GM18511 (cell line): ENCODE data around the gene TIMD4.
A peak's percentile ranks its signal among the peaks of the same experiment; 100 is the strongest.
"Not testable (repeated sequence)": the region's sequence is repeated elsewhere in the genome, so short reads cannot be mapped to it uniquely, and the experiment has no call there.

ENCODE experiments used
- ATAC-seq: cut with Tn5 transposase; IDR thresholded peaks from one replicate; pipeline ENCODE4 v1.9.1; 2021; ENCODE audit warnings: mild to moderate bottlenecking, moderate library complexity; ENCODE audit not compliant: unreplicated experiment

TIMD4 gene

GRCh38 chr5:156925767-156926166 is 37.3 kb downstream of the TIMD4 start:
- not testable (repeated sequence) for ATAC-seq

- ATAC-seq: peak; percentile 40
These were observed 40.7 kb downstream of the TIMD4 start for GRCh38 chr5:156922207-156922792.

GRCh38 chr5:156920861-156921431 is 42.1 kb downstream of the TIMD4 start:
- ATAC-seq: peak; percentile 61

- ATAC-seq: peak; percentile 56
These were observed 42.8 kb downstream of the TIMD4 start for GRCh38 chr5:156920042-156920860.

GRCh38 chr5:156918311-156918845 is 44.6 kb downstream of the TIMD4 start:
- ATAC-seq: no peak

GRCh38 chr5:156914371-156914737 is 48.7 kb downstream of the TIMD4 start:
- peak; percentile 10 for ATAC-seq

- peak; percentile 95 for ATAC-seq
These were observed 49.2 kb downstream of the TIMD4 start for GRCh38 chr5:156913719-156914370.

- ATAC-seq: peak; percentile 1
These were observed 49.7 kb downstream of the TIMD4 start for GRCh38 chr5:156913355-156913718.

- no peak for ATAC-seq
These were observed 50.2 kb downstream of the TIMD4 start for GRCh38 chr5:156912869-156913268.

- no peak for ATAC-seq
These were observed 53.8 kb downstream of the TIMD4 start for GRCh38 chr5:156909180-156909579.

GRCh38 chr5:156907667-156908066 is 55.4 kb downstream of the TIMD4 start:
- ATAC-seq: no peak

- ATAC-seq: no peak
These were observed 56.2 kb downstream of the TIMD4 start for GRCh38 chr5:156906807-156907206.

GRCh38 chr5:156896546-156896945 is 66.5 kb downstream of the TIMD4 start:
- ATAC-seq: no peak

GRCh38 chr5:156893517-156893916 is 69.5 kb downstream of the TIMD4 start:
- peak; percentile 89 for ATAC-seq

GRCh38 chr5:156892864-156893263 is 70.2 kb downstream of the TIMD4 start:
- ATAC-seq: no peak

- ATAC-seq: no peak
These were observed 70.8 kb downstream of the TIMD4 start for GRCh38 chr5:156892223-156892622.

GRCh38 chr5:156888520-156888919 is 74.5 kb downstream of the TIMD4 start:
- no peak for ATAC-seq

- peak; percentile 34 for ATAC-seq
These were observed 79.6 kb downstream of the TIMD4 start for GRCh38 chr5:156883316-156883875.

- peak; percentile 90 for ATAC-seq
These were observed 83.3 kb downstream of the TIMD4 start for GRCh38 chr5:156879665-156880285.

GRCh38 chr5:156871212-156871611 is 91.8 kb downstream of the TIMD4 start:
- no peak for ATAC-seq

GRCh38 chr5:156870498-156870839 is 92.6 kb downstream of the TIMD4 start:
- ATAC-seq: no peak
